ENCODE measurements around the gene SLC44A5.
"Not testable (repeated sequence)": the region's sequence is repeated elsewhere in the genome, so short reads cannot be mapped to it uniquely, and the experiment has no call there.

SLC44A5 gene

DNA sequence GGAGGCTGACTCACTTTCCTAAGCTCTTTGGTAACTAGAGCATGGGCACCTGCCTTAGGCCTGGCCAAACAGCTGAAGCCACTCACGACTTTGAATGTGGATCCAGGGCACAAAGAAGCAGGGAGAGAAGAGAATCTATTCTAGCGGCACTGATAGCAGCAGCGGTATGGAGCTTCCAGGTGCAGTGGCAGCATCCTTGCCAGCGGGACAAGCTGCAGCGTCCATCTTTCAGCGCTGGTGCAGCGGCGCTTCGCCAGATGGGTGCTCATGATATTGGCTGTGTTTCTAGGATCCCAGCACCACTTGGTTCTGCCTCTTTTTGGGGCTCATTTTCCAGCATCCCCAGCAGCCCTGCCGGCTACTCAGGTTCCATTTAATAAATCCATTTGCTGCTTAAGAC is 184.2 kb downstream of the SLC44A5 start:
- H3K4me3 ChIP-seq (ENCODE audit: low read depth, low read length), result no peak overlapping the region
- no peak for TF ChIP-seq CTCF (IDR thresholded peaks at IDR 0.05; ENCODE audit: borderline replicate concordance, insufficient read depth, low read depth, low read length)

DNA sequence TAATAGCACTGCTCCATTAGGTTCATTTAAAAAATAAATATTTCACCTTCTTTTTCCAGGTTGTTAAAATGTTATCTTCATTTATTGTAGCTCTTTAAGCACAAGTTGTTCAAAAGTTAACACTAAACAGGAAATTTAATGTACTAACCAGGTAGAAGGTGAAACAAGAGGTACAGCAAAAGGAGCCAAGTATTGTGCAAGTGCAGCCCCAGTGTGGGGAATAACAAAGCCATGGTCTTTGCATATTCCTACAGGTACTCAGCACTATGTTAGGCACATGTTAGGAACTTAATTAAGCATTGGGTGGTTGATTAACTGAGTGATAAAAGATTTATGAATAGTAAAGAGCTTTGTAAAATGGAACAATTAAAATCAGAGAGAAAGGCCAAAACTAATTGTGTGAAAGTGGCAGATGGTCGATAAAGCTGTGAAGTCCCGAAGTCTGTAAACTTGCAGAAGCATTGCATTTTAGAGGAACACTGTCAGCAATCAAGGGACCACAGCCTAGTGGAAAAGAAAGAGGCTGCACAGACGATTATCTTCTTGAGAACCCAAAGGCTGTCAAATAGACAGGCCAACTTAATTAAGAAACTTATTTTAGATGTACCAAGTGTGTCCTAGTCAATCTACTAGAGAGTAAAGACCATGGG is 185.8 kb downstream of the SLC44A5 start:
- H3K4me3 ChIP-seq (ENCODE audit: low read depth, low read length), result no peak overlapping the region
- TF ChIP-seq CTCF (IDR thresholded peaks at IDR 0.05; ENCODE audit: borderline replicate concordance, insufficient read depth, low read depth, low read length), result no peak

DNA sequence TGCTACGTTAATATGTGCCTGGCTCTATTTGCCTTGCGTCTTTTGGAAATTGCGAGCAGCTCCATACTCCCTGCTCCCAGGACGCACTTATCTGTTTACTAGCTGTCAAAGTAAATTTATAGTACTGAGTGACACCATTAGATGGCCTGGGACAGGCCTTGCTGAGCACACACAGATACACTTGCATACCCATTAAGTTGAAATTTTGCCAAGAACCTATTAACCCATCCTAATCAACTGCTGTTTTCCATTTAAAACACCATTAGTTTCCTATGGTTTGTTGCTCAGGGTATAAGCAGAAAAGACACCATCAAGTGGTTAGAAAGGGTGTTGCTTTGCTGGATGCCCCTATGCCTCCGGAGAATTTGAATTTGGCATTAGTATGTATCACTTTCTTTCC is 187.3 kb downstream of the SLC44A5 start:
- TF ChIP-seq CTCF (IDR thresholded peaks at IDR 0.05; ENCODE audit: borderline replicate concordance, insufficient read depth, low read depth, low read length), result no peak

GRCh38 chr1:75423136-75423535 is 187.8 kb downstream of the SLC44A5 start:
- TF ChIP-seq CTCF (IDR thresholded peaks at IDR 0.05; ENCODE audit: borderline replicate concordance, insufficient read depth, low read depth, low read length), result no peak
- H3K4me3 ChIP-seq (ENCODE audit: low read depth, low read length), result no peak overlapping the region

More for the DNA sequence above, 187.3 kb downstream of the SLC44A5 start:
- no peak overlapping the region for H3K4me3 ChIP-seq (ENCODE audit: low read depth, low read length)

DNA sequence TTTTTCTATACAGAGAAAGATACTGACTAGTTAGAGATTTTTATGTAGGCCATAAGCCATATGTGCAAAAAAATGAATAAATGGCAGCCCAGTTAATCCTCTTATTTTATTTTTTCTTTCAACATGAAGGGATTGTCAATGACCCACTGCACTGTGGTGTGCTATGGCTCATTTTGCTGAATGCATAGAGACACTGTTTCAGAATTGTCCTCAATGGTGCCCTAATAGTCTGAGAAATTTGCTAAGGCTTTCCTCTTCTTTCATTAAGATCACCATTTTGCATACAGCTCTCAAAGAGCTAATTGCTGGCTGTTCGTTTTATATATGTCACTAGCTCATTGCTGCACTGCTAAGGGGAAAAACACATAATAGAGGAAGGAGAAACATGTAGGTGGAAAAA is 189.5 kb downstream of the SLC44A5 start:
- TF ChIP-seq CTCF (IDR thresholded peaks at IDR 0.05; ENCODE audit: borderline replicate concordance, insufficient read depth, low read depth, low read length), result no peak
- H3K4me3 ChIP-seq (ENCODE audit: low read depth, low read length), result no peak overlapping the region

- no peak overlapping the region for H3K4me3 ChIP-seq (ENCODE audit: low read depth, low read length)
- TF ChIP-seq CTCF (IDR thresholded peaks at IDR 0.05; ENCODE audit: borderline replicate concordance, insufficient read depth, low read depth, low read length), result no peak
These were observed 195.7 kb downstream of the SLC44A5 start for GRCh38 chr1:75415187-75415586.

DNA sequence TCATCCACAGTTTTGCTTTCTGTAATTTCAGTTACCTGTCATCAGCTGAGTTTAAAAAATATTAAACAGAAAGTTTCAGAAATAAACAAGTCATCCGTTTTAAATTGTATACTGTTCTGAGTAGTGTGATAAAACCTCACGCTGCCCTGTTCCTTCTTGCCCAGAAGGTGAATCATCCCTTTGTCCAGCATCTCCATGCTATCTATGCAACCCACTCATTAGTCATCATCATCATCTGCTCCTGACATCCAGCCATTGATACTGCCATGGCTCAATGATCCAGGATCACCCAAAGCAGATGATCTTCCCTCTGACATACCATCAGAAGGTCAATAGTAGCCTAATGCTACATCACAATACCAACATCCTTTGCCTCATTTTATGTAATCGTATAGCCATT is 198.3 kb downstream of the SLC44A5 start:
- TF ChIP-seq CTCF (IDR thresholded peaks at IDR 0.05; ENCODE audit: borderline replicate concordance, insufficient read depth, low read depth, low read length), result no peak

GRCh38 chr1:75404681-75405080 is 206.2 kb downstream of the SLC44A5 start:
- H3K4me3 ChIP-seq (ENCODE audit: low read depth, low read length), result not testable (repeated sequence)

More for the DNA sequence above, 198.3 kb downstream of the SLC44A5 start:
- H3K4me3 ChIP-seq (ENCODE audit: low read depth, low read length), result no peak overlapping the region

DNA sequence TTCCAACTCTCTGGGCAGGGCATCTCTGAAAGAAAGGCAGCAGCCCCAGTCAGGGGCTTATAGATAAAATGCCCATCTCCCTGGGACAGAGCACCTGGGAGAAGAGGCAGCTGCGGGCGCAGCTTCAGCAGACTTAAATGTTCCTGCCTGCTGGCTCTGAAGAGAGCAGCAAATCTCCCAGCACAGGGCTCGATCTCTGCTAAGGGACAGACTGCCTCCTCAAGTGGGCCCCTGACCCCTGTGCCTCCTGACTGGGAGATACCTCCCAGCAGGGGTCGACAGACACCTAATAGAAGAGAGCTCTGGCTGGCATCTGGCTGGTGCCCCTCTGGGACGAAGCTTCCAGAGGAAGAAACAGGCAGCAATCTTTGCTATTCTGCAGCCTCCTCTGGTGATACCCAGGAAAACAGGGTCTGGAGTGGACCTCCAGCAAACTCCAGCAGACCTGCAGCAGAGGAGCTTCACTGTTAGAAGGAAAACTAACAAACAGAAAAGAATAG is 207.7 kb downstream of the SLC44A5 start:
- not testable (repeated sequence) for H3K4me3 ChIP-seq (ENCODE audit: low read depth, low read length)
